ENCODE data around the gene ZIM2.

- TF ChIP-seq CTCF (IDR thresholded peaks at IDR 0.05) (no peak), POLR2A (IDR thresholded peaks at IDR 0.05; ENCODE audit: low read depth) (no peak)
Observed at GRCh38 chr19:56838909-56839651, 1.4 kb downstream of the ZIM2 start.
